Posterior cingulate gyrus (tissue), 11 donors: ENCODE data around the gene COL1A1.

Experiments
- DNase-seq, 10 donors: peaks; one replicate each; pipeline versions ENCODE4 v3.0.0 to v3.0.0-alpha.2; 2020 to 2021; ENCODE audit warnings: mixed read lengths in 3 of 10
- intact Hi-C: fragments of 100-400 bp; cut with DNase I; formaldehyde crosslinking; loops from one replicate; pipeline ENCODE4 v1.15.1; 2023

Gene COL1A1

GRCh38 chr17:50203604-50204345 lies 2.3 kb upstream of the COL1A1 start:
- peak in 1 of 10 donors; percentile 29 for DNase-seq
- intact Hi-C loops, result no loop called here

GRCh38 chr17:50203086-50203485 lies 1.7 kb upstream of the COL1A1 start:
- intact Hi-C loops, result no loop called here
- DNase-seq, result peak in 1 of 10 donors; percentile 39

DNA sequence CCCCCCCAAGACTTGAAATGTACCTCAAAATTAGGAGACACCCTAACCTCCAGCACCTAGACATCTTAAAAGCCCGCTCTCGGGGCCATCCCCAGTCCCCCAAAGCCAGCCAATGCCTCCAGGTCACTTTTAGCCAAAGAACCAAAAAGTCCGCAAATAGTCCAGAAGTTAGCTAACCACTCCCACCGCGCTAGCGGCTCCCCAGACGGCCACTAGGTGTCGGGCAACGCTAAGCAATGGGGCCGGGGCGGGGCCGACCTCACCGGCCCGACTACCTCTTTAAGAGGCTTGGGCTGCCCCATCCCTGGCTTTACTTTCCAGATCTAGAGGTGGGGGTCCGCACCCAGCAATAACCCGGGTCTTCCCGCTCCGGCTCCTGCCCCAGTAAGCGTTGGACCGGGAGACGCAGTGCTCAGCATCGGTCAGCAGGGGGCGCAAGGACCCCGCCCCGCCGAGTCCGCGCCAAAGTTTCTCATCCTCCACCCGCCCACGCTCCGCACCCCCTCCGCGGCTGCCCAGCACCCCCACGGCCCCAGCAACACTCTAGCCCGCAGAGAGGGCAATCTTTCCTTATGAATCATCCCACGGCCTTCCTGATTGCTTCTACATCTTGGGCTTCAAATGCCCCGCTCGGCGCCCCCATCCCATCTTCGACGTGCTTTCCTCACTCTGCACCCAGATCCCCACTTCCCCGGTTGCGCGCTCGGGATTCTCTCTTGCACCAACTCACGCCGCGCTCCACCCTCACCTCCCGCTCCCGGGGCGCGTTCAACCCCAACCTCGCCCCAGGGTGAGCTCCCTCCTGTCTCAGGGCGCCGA lies 765 bp downstream of the COL1A1 start:
- peak; percentile 50 to 96 (median 78) for DNase-seq
- intact Hi-C loops, result loop anchor here (1.0 kb wide), 2 partner anchors 73 to 97 kb away; no protein-coding TSS in a partner anchor

DNA sequence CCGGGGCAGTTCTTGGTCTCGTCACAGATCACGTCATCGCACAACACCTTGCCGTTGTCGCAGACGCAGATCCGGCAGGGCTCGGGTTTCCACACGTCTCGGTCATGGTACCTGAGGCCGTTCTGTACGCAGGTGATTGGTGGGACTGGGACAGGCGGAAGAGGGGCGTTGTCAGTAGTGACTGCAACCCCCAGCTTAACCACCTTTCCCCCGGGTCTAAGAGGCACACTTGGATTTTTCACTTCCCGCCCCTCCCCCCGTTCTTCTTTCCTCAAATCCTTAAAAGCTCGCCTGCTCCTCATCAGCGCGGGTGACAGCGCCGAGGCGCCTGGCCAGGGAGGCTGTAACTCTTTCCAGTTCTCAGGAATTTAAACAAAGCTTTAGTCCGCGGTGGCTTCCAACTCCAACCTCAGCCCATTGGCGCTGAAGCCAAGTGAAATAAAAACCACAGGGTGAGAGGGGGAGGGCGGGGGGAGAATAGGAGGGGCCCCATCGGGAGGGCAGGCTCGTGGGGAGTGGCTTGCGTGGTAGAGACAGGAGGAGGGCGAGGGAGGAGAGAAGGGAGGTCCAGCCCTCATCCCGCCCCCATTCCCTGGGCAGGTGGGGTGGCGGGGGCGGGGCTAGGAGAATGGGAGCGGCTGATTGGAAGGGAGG lies 1.5 kb downstream of the COL1A1 start:
- intact Hi-C loops, result loop anchor here (1.0 to 2.0 kb wide), 3 partner anchors 31 to 97 kb away; no protein-coding TSS in a partner anchor
- peak in 3 of 10 donors; percentile 22 to 82 (median 75) for DNase-seq

DNA sequence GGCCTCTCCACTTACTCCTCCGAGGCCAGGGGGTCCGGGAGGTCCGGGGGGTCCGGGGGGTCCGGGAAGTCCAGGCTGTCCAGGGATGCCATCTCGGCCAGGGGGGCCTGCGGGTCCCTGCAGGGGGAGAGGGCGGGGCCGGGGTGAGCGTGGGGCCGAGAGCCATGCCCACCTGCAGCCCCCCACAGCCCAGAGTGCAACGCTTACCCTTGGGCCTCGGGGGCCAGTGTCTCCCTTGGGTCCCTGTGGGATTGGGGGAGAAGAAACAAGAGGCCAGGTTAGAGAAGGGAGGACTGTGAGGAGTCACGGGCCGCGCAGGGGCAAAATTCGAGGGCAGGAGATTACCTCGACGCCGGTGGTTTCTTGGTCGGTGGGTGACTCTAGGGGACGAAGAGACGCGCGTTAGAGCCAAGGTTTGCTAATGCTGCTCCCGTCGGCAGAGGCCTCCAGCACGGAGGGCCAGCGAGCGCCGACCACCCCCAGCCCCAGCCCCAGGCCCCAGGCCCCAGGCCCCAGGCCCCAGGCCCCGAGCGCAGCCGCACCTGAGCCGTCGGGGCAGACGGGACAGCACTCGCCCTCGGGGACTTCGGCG lies 2.1 kb downstream of the COL1A1 start:
- intact Hi-C loops, result loop anchor here (2.0 kb wide), 1 partner anchor 31 kb away; no protein-coding TSS in a partner anchor
- DNase-seq, result peak in 3 of 10 donors; percentile 44 to 78 (median 72)

- peak in 8 of 10 donors; percentile 56 to 93 (median 64) for DNase-seq
- intact Hi-C loops, result loop anchor here (2.0 kb wide), 1 partner anchor 29 kb away; no protein-coding TSS in a partner anchor
Observed at GRCh38 chr17:50198026-50198669, 3.3 kb downstream of the COL1A1 start.

DNA sequence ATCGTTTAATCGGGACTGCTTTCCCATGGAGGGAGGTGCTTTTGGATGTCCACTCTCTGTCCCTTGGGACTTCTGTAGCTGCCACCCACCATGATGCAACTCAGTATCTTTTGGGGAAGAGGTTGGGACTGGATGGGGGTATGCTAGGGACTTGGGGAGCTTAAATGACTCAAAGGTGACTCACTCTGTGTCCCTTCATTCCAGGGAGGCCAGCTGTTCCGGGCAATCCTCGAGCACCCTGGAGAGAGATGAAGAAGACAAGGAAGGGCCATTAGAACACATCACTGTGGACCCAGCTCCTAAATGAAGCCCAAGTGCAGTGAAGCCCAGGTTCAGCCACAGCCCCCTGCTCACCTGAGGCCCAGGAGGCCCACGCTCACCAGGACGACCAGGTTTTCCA lies 4.6 kb downstream of the COL1A1 start:
- peak in 3 of 10 donors; percentile 20 to 49 (median 23) for DNase-seq
- intact Hi-C loops, result no loop called here

DNA sequence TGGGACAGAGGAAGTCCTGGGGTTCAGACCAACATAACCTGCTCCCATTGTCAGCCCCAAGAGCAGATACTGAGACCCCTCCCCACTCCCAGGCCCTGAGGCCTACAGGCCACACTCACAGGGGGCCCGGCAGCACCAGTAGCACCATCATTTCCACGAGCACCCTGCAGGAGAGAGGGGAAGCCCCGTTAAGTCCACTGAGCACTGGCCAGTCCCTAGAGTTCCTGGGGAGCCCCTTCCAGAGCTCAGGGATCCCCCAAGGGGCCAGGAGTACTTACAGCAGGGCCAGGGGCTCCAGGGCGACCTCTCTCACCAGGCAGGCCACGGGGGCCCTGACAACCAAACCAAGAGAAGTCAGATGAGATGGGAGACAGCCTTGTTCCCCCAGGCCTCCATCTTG lies 5.4 kb downstream of the COL1A1 start:
- intact Hi-C loops, result no loop called here
- DNase-seq, result peak in 3 of 10 donors; percentile 43 to 61 (median 56)

DNA sequence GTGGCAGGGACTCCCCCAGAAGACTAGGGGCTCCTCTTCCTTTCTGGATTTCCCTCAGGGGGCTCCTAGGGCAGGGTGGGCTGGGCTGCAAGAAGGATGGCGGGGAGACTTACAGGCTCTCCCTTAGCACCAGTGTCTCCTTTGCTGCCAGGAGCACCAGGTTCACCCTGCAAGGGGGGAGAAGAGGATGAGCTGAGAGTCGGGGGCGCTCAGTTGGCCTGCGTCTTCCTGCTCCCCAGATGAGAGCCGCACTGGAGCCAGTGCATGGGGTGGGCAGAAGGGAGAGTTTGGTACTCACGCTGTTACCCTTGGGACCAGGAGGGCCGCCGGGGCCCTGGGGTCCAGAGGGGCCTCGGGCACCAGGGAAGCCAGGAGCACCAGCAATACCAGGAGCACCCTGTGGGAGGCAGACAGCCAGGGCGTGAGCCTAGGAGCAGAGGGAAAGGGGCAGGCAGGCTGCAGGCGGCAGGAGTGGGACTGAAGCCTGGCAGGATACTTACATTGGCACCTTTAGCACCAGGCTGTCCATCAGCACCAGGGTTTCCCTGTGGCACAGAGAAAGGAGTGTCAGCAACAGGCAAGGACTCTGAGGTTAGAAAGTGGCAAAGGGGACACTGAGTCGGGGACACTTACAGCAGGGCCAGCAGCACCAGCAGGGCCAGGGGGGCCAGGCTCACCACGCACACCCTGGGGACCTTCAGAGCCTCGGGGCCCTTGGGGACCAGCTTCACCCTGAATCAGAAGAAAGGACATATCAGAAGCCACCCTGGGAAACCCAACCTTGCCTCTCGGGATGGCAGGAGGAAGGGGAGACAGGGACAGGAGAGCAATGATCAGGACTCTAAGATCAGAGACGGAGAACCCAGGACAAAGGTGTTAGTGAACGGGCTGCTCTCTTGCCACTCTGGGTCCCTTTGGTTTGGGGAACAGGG lies 6.2 kb downstream of the COL1A1 start:
- intact Hi-C loops, result no loop called here
- DNase-seq, result peak in 3 of 10 donors; percentile 62 to 65 (median 65)

GRCh38 chr17:50194140-50194933 lies 7.1 kb downstream of the COL1A1 start:
- intact Hi-C loops, result no loop called here
- peak in 3 of 10 donors; percentile 52 to 83 (median 71) for DNase-seq

DNA sequence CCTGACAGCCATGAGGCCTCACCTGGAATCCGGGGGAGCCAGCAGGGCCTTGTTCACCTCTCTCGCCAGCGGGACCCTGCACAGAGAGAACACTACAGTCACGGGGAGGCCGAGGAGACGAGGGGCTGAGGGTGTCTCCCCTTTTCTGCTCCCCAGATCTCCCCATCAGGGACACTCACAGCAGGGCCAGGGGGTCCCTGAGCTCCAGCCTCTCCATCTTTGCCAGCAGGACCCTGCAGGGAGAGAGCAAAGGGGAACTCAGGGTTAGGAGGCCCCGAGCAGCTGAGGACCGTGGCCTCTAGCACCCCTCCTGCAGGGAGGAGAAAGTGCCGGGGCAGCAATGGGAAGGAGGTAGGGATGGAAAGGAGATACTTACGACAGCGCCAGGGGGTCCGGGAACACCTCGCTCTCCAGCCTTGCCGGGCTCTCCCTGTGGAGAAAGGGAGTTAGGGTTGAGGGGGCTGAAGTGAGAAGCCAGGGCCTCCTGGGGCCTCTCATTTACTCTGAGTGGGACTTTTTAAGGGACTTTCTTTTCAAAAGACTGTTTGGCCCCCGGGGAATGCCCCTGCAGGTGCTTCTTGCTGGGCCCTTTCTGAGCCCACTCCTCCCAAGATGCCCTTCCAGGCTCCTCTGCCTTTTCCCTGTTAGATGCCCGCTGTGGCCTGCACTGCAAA lies 8.7 kb downstream of the COL1A1 start:
- peak in 1 of 10 donors; percentile 47 for DNase-seq
- intact Hi-C loops, result no loop called here

GRCh38 chr17:50192144-50192617 lies 9.2 kb downstream of the COL1A1 start:
- DNase-seq, result peak in 1 of 10 donors; percentile 32
- intact Hi-C loops, result no loop called here

GRCh38 chr17:50191359-50192143 lies 9.9 kb downstream of the COL1A1 start:
- intact Hi-C loops, result no loop called here
- peak in 1 of 10 donors; percentile 70 for DNase-seq

DNA sequence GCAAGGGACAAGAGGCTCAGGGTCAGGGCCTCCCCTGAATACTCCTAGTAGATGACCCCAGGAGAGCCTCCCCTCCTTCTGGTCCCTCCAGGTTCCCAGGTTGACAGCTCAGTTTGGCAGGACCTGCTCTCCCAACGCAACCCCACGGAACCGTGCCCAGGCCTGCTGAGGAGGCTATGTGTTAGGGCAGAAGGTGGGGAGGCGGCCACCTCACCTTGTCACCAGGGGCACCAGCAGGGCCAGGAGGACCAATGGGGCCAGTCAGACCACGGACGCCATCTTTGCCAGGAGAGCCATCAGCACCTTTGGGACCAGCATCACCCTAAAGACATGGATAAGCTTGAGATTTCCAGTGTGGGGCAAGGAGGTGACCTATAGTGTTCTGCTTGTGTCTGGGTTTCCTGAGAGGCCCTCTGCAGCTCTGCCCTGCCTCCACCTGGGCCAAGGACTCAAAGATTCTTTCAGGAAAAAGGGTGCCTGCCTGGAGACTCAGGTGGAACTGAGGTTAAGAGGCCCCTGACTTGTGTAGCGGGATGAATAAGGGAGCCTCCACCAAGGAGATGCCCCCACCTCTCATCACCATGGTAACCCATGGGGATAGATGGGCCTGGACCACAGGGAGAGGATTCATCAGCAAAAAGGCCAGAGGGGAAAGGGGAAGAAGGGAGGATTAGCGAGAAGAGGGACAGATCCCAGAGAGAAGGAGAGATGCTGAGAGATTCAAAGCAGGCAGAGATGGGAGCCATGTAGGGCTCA lies 10.7 kb downstream of the COL1A1 start:
- intact Hi-C loops, result no loop called here
- DNase-seq, result peak in 1 of 10 donors; percentile 12

GRCh38 chr17:50190293-50190602 lies 11.2 kb downstream of the COL1A1 start:
- intact Hi-C loops, result no loop called here

More at GRCh38 chr17:50190293-50190602, 11.2 kb downstream of the COL1A1 start:
- no peak for DNase-seq
